ENCODE measurements around the gene IRF2BPL. TPM values are rescaled to one million over a fixed set of nuclear protein-coding genes. Genes with fewer than 3 reads are reported as not detected.
A peak's percentile ranks its signal among the peaks of the same experiment; 100 is the strongest.

IRF2BPL gene
- total and polyA plus RNA-seq, 2 donors from 2014 or later = 15.7 to 97.1 TPM

DNA sequence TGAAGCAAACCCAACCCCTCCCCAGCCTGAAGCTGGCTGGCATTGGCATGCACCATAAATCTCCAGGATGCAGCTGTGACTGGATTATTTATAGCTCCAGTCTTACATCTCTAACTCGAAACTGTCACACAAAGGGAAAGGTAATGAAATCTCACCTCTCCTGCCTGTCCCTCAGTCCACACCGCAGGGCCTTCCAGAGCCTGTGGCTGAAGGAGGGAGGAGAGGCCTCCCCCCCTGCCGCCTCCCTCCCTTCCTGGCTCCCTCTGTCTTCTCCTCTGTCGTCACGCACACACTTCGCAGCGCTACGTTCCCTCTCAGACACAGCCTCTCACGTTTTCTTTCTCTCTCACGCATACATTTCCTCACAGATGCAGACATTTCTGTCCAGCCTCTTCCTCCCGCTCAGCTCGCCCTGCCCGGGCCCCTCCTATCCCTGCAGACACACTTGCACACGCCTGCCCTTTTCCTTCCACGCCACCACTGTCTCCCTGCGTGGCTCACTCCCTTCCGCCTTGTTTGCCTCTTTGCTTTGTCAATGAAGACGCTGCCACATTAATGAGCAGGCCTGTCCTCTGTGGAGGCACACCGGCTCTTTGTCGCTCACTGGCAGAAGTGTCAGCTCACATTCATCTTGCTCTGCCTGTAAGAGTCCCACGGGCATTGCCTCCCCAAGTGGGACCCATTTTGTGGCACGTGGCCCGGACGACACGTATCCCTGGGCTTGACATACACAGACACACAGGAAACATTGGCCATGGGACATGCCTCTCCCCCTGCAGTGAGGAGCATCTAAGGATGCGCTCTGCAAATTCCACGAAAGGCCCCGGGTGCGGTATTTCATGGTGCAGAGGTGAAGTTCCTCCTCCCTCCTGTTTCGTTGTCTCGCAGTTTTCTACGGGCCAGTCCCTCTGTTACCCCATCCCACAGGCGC, 27.9 kb downstream of the IRF2BPL start:
- no peaks in the 10 kb centered on the region for H3K36me3 ChIP-seq (ENCODE audit: control insufficient read depth in 2 of 3, insufficient read depth in 3 of 3, low read length in 3 of 3)
- H3K4me3 ChIP-seq (ENCODE audit: low read length in 3 of 3) = peak overlapping the region in 1 of 3 donors; percentile 30
- no peak overlapping the region for H3K27ac ChIP-seq (ENCODE audit: low read depth in 2 of 2, low read length in 2 of 2)
- intact Hi-C loops (cut with DNase I) = no loop called here
- no peaks in the 10 kb centered on the region for H3K9me3 ChIP-seq (ENCODE audit: control insufficient read depth in 2 of 3, insufficient read depth in 1 of 3, low read length in 3 of 3)
- H3K9ac ChIP-seq (ENCODE audit: low read length in 3 of 3) = no peak overlapping the region
- FAIRE-seq (no peak), DNase-seq (peak in 4 of 5 donors; percentile 88 to 94 (median 92))
- H3K4me1 ChIP-seq (ENCODE audit: control insufficient read depth in 2 of 3, insufficient read depth in 2 of 3, low read depth in 1 of 3, low read length in 3 of 3) = peaks cover 5 to 40% (median 26%) of the 10 kb centered on the region in 3 donors
- TF ChIP-seq, protein P1, sequence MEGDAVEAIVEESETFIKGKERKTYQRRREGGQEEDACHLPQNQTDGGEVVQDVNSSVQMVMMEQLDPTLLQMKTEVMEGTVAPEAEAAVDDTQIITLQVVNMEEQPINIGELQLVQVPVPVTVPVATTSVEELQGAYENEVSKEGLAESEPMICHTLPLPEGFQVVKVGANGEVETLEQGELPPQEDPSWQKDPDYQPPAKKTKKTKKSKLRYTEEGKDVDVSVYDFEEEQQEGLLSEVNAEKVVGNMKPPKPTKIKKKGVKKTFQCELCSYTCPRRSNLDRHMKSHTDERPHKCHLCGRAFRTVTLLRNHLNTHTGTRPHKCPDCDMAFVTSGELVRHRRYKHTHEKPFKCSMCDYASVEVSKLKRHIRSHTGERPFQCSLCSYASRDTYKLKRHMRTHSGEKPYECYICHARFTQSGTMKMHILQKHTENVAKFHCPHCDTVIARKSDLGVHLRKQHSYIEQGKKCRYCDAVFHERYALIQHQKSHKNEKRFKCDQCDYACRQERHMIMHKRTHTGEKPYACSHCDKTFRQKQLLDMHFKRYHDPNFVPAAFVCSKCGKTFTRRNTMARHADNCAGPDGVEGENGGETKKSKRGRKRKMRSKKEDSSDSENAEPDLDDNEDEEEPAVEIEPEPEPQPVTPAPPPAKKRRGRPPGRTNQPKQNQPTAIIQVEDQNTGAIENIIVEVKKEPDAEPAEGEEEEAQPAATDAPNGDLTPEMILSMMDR (IDR thresholded peaks at IDR 0.05; ENCODE audit: borderline replicate concordance, extremely low read depth, insufficient read depth) = no peak
- H3K27me3 ChIP-seq (ENCODE audit: control insufficient read depth, insufficient read depth, low read length) = no peaks in the 10 kb centered on the region

DNA sequence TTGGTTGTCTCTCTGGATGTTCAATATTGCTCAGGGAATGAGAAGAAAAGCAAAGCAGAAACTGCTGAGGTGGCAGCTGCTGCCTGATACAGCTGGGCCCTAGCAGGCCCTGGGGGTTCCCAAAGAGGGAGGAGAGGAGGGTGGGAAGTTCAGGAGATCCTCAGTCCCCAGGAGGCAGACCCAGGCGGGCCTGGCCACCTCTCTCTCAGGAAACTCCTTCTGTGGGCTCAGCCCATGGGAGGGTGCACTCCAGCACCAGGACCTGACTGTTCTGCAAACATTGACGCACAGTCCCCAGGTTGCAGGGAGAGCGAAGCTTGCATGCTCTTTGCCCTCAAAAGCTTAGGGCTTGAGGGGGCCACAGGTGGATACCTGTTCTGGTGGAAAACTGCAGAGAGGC, 29.6 kb downstream of the IRF2BPL start:
- Histone ChIP-seq H3K9ac (ENCODE audit: low read length in 3 of 3) (no peak overlapping the region), H3K27ac (ENCODE audit: low read depth in 2 of 2, low read length in 2 of 2) (no peak overlapping the region), H3K9me3 (ENCODE audit: control insufficient read depth in 2 of 3, insufficient read depth in 1 of 3, low read length in 3 of 3) (no peaks in the 10 kb centered on the region), H3K4me1 (ENCODE audit: control insufficient read depth in 2 of 3, insufficient read depth in 2 of 3, low read depth in 1 of 3, low read length in 3 of 3) (peaks cover 2 to 28% (median 20%) of the 10 kb centered on the region in 3 donors), H3K36me3 (ENCODE audit: control insufficient read depth in 2 of 3, insufficient read depth in 3 of 3, low read length in 3 of 3) (no peaks in the 10 kb centered on the region), H3K27me3 (ENCODE audit: control insufficient read depth, insufficient read depth, low read length) (no peaks in the 10 kb centered on the region), H3K4me3 (ENCODE audit: low read length in 3 of 3) (no peak overlapping the region)
- intact Hi-C loops (cut with DNase I) = no loop called here
- FAIRE-seq = no peak
- no peak for DNase-seq
- TF ChIP-seq, protein P1 (IDR thresholded peaks at IDR 0.05; ENCODE audit: borderline replicate concordance, extremely low read depth, insufficient read depth) = no peak

- DNase-seq (no peak), FAIRE-seq (no peak)
- Histone ChIP-seq H3K9ac (ENCODE audit: low read length in 3 of 3) (no peak overlapping the region), H3K4me3 (ENCODE audit: low read length in 3 of 3) (no peak overlapping the region), H3K36me3 (ENCODE audit: control insufficient read depth in 2 of 3, insufficient read depth in 3 of 3, low read length in 3 of 3) (no peaks in the 10 kb centered on the region), H3K27me3 (ENCODE audit: control insufficient read depth, insufficient read depth, low read length) (no peaks in the 10 kb centered on the region), H3K9me3 (ENCODE audit: control insufficient read depth in 2 of 3, insufficient read depth in 1 of 3, low read length in 3 of 3) (no peaks in the 10 kb centered on the region), H3K4me1 (ENCODE audit: control insufficient read depth in 2 of 3, insufficient read depth in 2 of 3, low read depth in 1 of 3, low read length in 3 of 3) (peaks cover 2 to 27% (median 18%) of the 10 kb centered on the region in 3 donors), H3K27ac (ENCODE audit: low read depth in 2 of 2, low read length in 2 of 2) (peak overlapping the region in 1 of 2 donors; percentile 7)
- intact Hi-C loops (cut with DNase I) = no loop called here
- TF ChIP-seq, protein P1 (IDR thresholded peaks at IDR 0.05; ENCODE audit: borderline replicate concordance, extremely low read depth, insufficient read depth) = no peak
Measured at GRCh38 chr14:76997257-76997970, 31.1 kb downstream of the IRF2BPL start.

All from kidney (tissue), 14 donors.